A673 (cell line): ENCODE results near the gene EMP1.

Experiments
- EZH2 ChIP-seq: fragments of 200-600 bp; sonication (generic); IDR thresholded peaks from 2 replicates; pipeline ENCODE4 v1.6.1; 2017; ENCODE audit warnings: borderline replicate concordance, low read depth, mild to moderate bottlenecking, mixed read lengths, antibody characterized with exemption, low read length; ENCODE audit not compliant: poor library complexity, severe bottlenecking
- TF ChIP-seq, protein P1 (sequence below): fragments of 300-800, 200-600 bp; sonication (generic); conservative IDR thresholded peaks from 2 replicates; pipeline ENCODE4 v1.5.1; 2017; ENCODE audit warnings: low read depth, mild to moderate bottlenecking, antibody characterized with exemption, low read length, moderate library complexity, mixed read lengths

DNA sequence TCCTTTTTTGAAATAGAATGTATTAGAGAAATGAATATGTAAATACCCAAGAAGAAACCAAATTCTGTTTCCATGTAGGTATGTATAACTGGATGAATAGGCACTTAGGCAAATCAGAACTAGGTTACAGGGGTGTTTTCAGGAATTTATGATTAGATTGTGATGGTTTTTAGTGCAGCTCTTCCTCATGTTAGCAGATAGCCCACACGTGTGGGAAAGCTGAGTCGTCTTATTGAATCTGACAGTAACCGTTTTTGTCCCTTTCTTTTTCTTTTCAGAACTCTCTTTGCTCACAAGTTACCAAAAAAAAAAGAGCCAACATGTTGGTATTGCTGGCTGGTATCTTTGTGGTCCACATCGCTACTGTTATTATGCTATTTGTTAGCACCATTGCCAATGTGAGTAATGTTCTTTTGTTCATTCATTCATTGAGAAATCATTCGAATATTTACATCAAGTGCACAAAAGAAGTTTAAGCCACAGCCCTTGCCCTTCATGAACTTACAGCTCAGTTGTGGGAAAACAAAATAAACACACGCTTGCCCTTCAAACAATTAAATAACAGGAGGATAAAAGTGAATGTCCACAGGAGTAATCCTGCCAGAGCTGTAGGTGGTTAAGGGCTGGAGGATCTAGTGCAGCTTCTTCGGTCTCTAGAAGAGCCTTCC is 14.8 kb downstream of the EMP1 start:
- TF ChIP-seq, protein P1, sequence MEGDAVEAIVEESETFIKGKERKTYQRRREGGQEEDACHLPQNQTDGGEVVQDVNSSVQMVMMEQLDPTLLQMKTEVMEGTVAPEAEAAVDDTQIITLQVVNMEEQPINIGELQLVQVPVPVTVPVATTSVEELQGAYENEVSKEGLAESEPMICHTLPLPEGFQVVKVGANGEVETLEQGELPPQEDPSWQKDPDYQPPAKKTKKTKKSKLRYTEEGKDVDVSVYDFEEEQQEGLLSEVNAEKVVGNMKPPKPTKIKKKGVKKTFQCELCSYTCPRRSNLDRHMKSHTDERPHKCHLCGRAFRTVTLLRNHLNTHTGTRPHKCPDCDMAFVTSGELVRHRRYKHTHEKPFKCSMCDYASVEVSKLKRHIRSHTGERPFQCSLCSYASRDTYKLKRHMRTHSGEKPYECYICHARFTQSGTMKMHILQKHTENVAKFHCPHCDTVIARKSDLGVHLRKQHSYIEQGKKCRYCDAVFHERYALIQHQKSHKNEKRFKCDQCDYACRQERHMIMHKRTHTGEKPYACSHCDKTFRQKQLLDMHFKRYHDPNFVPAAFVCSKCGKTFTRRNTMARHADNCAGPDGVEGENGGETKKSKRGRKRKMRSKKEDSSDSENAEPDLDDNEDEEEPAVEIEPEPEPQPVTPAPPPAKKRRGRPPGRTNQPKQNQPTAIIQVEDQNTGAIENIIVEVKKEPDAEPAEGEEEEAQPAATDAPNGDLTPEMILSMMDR: no peak
- no peak for TF ChIP-seq EZH2
